Activated CD8-positive, alpha-beta memory T cell treated with anti-CD3 and anti-CD28 coated beads, Interleukin-2, amount 50 U/mL, for 1 hour (primary cell): ENCODE results near the gene GNB1.
A peak's percentile ranks its signal among the peaks of the same experiment; 100 is the strongest.
"Not testable (repeated sequence)": the region's sequence is repeated elsewhere in the genome, so short reads cannot be mapped to it uniquely, and the experiment has no call there.

Experiments used
- DNase-seq: peaks from one replicate; pipeline ENCODE4 v3.0.0-alpha.2; 2020; ENCODE audit errors: extremely low read depth

The GNB1 gene

DNA sequence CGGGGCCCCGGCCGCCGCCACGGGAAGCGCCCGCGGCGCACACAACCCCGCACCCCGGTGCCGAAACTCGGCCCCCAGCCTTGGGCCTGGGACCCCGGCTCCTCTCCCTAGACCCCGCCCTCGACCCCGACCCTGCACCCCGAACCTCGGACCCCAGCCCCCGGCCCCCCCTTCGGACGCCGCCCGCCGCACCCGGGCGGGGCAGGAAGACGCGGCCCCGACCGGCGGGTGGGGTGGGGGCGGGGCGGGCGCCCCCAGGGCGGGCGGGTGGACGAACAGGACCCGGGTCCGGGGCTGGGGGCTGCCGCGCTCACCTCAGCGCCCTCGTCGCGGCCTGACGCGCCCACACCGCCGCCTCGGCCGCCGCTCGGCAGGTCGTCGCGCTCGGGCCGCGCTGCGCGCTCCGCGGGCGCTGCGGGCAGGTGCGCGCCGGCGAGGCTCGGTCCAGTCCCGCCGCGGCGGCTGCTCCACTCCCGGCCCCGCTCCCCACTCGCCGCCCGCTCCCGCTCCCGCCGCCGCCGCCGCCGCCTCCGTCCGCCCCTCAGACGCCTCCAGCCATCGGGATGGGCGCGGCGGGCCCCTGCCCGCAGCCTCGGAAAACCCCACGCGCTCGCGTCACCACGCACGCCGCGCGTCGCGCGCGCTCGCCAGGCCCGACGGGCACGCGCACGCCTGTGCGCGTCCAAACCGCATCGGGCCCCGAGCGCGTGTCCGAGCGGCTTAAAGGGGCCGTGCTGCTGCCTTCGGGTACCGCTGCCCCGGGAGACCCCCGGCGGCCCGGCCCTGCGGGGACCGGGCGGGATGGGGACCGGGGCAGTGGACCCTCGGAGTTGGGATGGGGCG is at the start of gene GNB1:
Gene GNB1, minus strand, starts transcription at position 582 of the 843 bp plus-strand sequence. CDS start 65,634 bp downstream, outside the sequence.
- DNase-seq = peak; percentile 53

GRCh38 chr1:1940123-1940425 is 49.2 kb upstream of the GNB1 start:
- DNase-seq = no peak

GRCh38 chr1:1939296-1940122 is 48.6 kb upstream of the GNB1 start:
- no peak for DNase-seq

DNA sequence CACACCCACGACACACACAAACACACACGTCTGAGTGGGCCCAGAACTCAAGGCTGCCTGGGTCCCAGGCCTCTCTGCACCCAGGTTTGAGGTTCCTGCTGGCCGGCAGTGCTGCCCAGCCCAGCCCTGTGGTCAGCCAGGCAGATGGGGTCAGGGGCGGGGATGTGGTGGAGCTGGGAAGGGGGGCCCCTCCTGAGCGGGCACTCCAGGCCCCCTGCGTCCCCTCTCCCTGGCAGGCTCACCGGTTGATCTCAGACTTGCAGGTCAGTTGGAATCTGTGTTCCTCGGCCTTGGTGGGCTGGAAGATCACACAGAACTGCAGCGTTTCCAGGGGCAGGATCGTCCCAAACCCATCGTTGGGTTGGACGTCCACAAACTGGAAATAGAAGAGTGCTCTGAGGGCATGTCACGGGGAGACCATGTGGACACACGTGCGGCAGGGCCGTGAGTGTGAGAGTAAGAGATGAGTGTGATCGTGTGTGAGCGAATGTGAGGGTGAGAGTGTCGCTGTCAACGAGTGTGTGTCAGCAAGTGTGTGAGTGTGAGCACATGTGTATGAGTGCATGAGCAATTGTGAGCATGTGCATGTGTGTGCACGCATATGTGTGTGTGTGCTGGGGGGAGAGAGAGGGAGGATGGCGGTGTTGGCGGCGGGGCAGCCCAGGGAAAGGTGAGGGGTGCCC is 47.9 kb upstream of the GNB1 start:
- DNase-seq = no peak

DNA sequence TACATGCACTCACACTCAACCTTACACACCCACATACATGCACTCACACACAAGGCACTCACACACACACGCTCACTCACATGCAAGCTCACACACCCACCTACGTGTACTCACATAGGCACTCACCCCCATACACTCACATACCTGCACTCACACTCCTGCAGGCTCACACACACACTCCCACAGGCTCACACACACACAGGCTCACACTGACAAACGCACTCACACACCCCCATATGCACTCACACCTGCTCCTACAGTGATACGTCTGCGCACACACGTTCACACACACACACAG is 47.3 kb upstream of the GNB1 start:
- DNase-seq = no peak

DNA sequence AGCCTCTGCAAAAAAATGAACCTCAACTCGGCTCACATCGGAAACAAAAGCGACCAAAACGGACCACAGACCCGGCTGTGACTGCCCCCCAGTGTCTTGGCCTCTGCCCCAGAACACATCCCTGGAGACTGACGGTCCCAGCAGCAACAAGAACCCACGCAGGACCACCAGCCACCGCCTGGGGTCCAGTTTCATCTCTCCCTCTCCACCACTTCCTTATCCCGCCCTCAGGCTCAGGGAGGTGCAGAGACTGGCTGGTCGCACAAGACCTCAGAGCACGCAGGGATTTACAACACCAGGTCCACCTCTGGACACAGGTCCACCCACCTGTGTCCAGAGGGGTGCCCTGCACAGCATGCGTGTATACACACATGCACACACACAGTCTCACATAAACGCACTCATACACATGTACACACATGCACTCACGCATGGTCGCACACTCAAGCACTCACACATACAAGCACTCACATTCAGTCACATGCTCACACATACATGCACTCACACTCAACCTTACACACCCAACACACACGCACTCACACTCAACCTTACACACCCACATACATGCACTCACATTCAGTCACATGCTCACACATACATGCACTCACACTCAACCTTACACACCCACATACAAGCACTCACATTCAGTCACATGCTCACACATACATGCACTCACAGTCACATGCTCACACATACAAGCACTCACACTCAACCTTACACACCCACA is 46.8 kb upstream of the GNB1 start:
- DNase-seq = no peak

DNA sequence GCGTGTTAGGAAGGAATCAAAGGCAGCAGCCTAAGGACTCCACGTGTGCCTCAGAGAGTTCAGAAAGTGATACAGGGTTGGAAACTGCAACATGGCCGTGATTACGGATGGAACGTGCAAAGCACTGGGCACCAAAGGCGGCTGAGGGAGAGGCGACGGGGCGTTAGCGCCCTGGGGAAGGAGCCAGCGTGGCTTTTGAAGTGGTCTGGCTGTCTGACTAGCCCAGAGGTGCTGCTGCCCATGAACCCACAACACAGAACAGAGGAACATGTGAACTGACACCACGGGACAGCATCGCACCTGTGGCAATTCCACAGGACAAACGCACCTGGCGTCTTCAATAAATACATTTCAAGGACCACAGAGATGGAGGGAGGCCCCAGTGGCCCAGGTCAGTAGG is 46.2 kb upstream of the GNB1 start:
- no peak for DNase-seq

- not testable (repeated sequence) for DNase-seq
These were observed 44.0 kb upstream of the GNB1 start for GRCh38 chr1:1934848-1935247.

DNA sequence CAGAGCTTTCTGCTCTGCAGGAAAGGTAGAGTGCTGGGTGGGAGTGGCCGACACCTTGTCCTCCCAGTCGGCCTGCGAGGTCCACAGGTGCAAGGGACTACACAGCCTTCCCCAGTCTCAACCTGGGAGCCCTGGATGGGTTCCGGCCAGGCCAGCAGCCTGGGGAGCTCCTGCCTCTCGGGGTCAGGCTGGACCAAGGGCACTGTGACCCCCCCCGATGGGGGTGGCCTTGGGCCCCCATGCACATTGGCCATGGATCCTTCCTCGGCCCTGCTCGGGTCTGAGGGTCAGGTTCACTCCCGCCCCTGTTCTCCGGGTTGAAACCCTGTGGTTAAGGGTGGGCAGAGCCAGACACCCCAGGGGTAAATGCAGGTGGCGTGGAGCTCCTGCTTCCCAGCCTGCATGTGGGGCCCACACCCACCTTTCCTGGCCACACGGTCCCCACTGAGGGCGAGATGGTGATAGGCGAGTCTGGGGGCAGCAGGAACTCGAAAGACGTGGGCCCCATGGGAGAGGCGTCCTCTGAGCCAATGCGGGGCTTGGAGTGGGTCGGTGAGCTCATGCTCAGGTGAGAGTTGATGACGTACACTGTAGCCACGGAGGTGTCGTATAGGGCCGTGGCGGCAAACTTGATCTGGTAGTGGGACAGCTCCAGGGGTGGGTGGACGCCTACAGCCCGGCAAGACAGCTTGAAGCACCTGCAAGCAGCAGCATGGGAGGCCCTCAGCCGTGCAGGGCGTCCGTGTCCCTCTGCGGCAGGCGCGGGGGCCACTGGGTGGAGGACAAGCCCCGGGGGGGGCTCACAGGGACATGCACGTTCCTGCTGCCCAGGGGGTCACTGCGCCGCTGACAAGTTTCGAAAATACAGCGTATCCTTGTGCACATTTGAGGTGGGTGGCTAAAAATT is 39.0 kb upstream of the GNB1 start:
- no peak for DNase-seq

DNA sequence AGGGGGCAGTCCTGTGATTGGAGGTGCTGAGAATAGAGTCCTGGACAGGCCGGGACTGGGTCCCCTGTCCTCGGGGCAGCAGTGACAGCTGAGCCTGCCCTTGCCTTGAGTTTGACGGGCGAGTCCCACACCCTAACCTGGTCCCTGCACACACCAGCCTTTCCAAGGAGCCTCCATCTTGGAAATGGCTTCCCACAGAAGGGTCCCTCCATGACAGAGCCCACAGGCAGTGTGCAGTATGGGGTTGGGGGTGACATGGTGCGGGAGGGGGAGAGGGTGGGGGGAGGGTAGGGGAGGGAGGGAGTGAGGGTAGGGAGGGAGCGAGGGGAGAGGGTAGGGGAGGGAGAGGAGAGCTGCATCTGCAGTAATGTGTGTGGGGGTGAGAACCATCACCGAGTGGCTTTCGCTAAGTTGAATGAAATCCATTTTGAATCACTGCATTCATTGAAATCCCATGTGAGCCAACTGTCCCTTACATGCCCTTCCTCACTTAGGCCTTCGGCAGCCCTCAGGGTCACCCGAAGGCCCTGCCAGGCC is 38.3 kb upstream of the GNB1 start:
- DNase-seq = no peak

- no peak for DNase-seq
These were observed 37.6 kb upstream of the GNB1 start for GRCh38 chr1:1928231-1929101.

- no peak for DNase-seq
These were observed 36.9 kb upstream of the GNB1 start for GRCh38 chr1:1927751-1928150.

DNA sequence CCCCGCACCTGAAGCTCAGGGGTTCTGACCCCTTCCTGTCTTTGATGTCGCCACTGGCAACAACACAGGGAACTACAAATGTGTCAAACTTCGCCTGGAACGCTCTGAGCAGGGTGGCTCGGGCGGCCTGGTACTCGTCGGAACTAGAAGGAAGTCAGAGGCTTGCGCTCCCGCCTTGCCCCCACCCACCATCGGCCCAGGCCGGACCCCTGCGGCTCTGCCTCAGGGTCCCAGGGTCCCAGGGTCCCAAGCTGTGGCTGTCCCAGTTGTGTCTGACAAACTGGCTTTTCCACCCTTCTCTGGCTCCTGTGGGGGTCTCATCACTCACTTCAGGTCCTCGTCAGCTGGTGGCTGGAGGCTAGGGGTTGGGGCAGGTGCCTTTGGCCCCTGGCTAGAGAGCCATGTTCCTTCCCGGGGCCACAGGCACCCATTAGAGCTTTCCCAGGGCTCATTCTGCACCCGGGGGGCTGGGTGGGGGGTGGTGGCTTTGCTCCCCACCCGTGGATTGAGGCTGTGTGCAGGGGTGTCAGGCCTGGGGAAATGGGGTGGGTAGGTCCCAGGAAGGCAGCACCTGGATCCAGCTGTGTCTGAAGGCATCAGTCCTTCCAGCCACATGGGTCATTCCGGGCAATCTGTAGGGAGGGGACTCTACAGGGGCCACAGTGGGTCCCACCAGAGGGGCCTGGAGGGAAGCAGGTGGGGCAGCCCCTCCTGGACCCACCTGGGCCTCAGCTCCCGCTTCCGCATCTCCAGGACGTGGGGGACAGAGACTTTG is 36.2 kb upstream of the GNB1 start:
- DNase-seq = no peak

DNA sequence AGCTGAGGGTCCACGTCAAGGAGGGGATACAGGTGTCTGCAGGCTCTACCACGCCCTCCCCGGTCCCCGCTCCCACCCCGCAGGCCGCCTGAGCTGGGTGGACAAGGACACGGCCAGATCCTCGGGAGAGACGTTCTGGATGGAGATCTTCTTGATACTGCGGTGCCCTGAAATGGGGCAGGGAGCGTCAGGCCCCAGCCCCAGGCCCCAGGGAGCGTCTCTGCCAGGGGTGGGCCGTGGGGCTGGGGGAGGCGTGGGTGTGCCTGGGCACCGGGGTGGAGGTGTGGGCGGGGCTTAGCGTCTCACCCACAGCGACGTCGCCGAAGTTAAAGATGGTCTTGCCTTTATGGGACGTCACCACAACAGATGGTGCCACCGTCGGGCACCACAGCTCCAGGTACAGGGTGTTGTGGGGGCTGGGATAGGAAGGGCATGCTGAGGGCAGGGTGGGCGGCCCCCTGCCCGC is 35.5 kb upstream of the GNB1 start:
- DNase-seq = no peak

DNA sequence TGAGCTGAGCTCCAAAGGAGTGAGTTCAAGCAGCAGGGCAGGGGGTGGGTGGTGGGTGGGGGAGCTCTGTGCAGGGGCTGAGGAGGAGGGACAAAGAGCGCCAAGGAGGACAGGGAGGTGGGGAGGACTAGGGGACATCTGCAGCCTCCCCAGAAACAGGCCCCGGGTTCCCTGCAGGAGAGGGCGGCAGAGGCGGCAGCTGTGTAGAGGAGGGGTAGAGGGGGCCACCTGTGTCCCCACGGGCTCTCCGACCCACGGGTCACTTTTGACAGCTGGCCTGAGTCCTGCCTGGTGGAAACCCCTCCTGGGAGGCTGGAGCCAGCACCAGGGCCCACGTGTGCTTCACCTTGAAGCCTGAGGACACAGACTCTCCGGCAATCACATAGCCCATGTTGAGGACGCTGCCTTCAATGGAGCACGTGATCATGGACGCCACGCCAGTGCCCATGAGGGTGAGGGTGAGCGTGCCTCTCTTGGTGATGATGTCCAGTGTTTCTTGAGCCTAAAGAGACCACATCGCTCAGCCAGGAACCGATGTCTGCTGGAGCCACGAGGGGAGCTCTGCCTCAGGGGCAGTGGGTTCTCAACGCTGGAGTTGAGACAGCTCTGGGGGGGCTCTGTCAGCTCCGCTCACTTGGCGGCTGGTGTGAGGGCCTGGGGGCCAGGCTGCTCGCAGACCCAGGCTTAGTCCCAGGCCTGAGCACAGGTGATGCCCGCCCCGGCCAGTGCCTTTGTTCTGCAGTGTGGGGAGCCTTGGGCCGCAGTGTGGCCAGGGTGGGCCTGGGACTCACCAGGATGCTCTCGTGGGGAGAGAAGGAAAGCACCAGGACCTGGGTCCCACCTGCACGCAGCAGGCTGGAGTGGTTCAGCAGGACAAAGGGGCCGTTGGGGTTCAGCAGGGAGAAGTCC is 34.8 kb upstream of the GNB1 start:
- DNase-seq = no peak

- no peak for DNase-seq
These were observed 34.0 kb upstream of the GNB1 start for GRCh38 chr1:1924849-1925248.

DNA sequence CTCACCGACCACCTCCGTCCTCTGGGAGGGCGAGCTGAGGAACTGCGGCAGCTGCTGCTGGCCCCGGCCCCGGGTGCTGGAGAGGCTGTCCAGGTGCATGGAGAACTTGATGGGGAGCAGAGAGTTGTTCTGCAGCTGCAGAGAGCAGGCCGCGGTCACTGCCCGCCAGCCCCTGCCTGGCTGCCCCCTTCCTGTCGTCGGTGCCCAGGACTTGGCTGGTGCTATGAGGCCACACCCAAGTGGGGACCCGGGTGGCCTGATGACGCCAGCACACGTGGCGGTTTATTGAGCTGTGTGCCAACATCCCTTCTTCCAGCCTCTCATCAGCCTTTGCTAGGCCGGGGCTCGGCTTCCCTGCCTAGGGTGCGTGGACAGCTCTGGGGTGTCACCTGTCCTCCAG is 33.5 kb upstream of the GNB1 start:
- no peak for DNase-seq
